Measurements from ENCODE around the gene TBCD. TPM values are rescaled to one million over a fixed set of nuclear protein-coding genes. Genes with fewer than 3 reads are reported as not detected.

TBCD gene
- total RNA-seq, 1 donor from 2014 or later, result 118 TPM

- Mint-ChIP-seq H3K36me3 (ENCODE audit: unreplicated experiment) (peaks cover 20% of the 10 kb centered on the region), H3K4me3 (ENCODE audit: unreplicated experiment) (no peak overlapping the region), H3K9me3 (ENCODE audit: unreplicated experiment) (peaks cover 2% of the 10 kb centered on the region), H3K4me1 (ENCODE audit: low read depth, unreplicated experiment) (no peaks in the 10 kb centered on the region), H3K27me3 (ENCODE audit: unreplicated experiment) (peaks cover 5% of the 10 kb centered on the region), H3K27ac (ENCODE audit: unreplicated experiment) (no peak overlapping the region)
- TF ChIP-seq CTCF (IDR thresholded peaks at IDR 0.05; ENCODE audit: partially characterized antibody, unreplicated experiment), result no peak
- DNase-seq, result no peak
These were observed 179.2 kb downstream of the TBCD start for GRCh38 chr17:82930924-82931698.

- H3K36me3 Mint-ChIP-seq (ENCODE audit: unreplicated experiment), result peaks cover 14% of the 10 kb centered on the region
These were observed 180.0 kb downstream of the TBCD start for GRCh38 chr17:82931699-82932517.

GRCh38 chr17:82932518-82933310 is 180.8 kb downstream of the TBCD start:
- H3K27ac Mint-ChIP-seq (ENCODE audit: unreplicated experiment), result peak overlapping the region; percentile 45
- TF ChIP-seq CTCF (IDR thresholded peaks at IDR 0.05; ENCODE audit: partially characterized antibody, unreplicated experiment), result no peak
- no peak overlapping the region for H3K4me3 Mint-ChIP-seq (ENCODE audit: unreplicated experiment)
- DNase-seq, result no peak
- peaks cover 14% of the 10 kb centered on the region for H3K36me3 Mint-ChIP-seq (ENCODE audit: unreplicated experiment)
- peaks cover 2% of the 10 kb centered on the region for H3K9me3 Mint-ChIP-seq (ENCODE audit: unreplicated experiment)
- no peaks in the 10 kb centered on the region for H3K4me1 Mint-ChIP-seq (ENCODE audit: low read depth, unreplicated experiment)
- peaks cover 5% of the 10 kb centered on the region for H3K27me3 Mint-ChIP-seq (ENCODE audit: unreplicated experiment)

More at GRCh38 chr17:82931699-82932517, 180.0 kb downstream of the TBCD start:
- no peak for TF ChIP-seq CTCF (IDR thresholded peaks at IDR 0.05; ENCODE audit: partially characterized antibody, unreplicated experiment)
- H3K27ac Mint-ChIP-seq (ENCODE audit: unreplicated experiment), result peak overlapping the region; percentile 45
- DNase-seq, result no peak
- H3K9me3 Mint-ChIP-seq (ENCODE audit: unreplicated experiment), result peaks cover 2% of the 10 kb centered on the region
- H3K4me3 Mint-ChIP-seq (ENCODE audit: unreplicated experiment), result peak overlapping the region; percentile 37
- peaks cover 5% of the 10 kb centered on the region for H3K27me3 Mint-ChIP-seq (ENCODE audit: unreplicated experiment)
- no peaks in the 10 kb centered on the region for H3K4me1 Mint-ChIP-seq (ENCODE audit: low read depth, unreplicated experiment)

- peaks cover 1% of the 10 kb centered on the region for H3K4me1 Mint-ChIP-seq (ENCODE audit: low read depth, unreplicated experiment)
- H3K9me3 Mint-ChIP-seq (ENCODE audit: unreplicated experiment), result peaks cover 9% of the 10 kb centered on the region
- H3K36me3 Mint-ChIP-seq (ENCODE audit: unreplicated experiment), result peaks cover 22% of the 10 kb centered on the region
- no peak for TF ChIP-seq CTCF (IDR thresholded peaks at IDR 0.05; ENCODE audit: partially characterized antibody, unreplicated experiment)
- H3K27ac Mint-ChIP-seq (ENCODE audit: unreplicated experiment), result no peak overlapping the region
- no peak overlapping the region for H3K4me3 Mint-ChIP-seq (ENCODE audit: unreplicated experiment)
- H3K27me3 Mint-ChIP-seq (ENCODE audit: unreplicated experiment), result peaks cover 9% of the 10 kb centered on the region
- no peak for DNase-seq
These were observed 182.0 kb downstream of the TBCD start for GRCh38 chr17:82933911-82934310.

Measured in glutamatergic neuron (in vitro differentiated cells).